ENCODE data around the gene CCDC9. TPM values are rescaled to one million over a fixed set of nuclear protein-coding genes. Genes with fewer than 3 reads are reported as not detected.

CCDC9 gene
- total and polyA plus RNA-seq, 2 of the 13 experiments (the other 11 are each of a cell fraction or from before 2014, with no cell fraction given): 2.9 to 6.3 TPM

DNA sequence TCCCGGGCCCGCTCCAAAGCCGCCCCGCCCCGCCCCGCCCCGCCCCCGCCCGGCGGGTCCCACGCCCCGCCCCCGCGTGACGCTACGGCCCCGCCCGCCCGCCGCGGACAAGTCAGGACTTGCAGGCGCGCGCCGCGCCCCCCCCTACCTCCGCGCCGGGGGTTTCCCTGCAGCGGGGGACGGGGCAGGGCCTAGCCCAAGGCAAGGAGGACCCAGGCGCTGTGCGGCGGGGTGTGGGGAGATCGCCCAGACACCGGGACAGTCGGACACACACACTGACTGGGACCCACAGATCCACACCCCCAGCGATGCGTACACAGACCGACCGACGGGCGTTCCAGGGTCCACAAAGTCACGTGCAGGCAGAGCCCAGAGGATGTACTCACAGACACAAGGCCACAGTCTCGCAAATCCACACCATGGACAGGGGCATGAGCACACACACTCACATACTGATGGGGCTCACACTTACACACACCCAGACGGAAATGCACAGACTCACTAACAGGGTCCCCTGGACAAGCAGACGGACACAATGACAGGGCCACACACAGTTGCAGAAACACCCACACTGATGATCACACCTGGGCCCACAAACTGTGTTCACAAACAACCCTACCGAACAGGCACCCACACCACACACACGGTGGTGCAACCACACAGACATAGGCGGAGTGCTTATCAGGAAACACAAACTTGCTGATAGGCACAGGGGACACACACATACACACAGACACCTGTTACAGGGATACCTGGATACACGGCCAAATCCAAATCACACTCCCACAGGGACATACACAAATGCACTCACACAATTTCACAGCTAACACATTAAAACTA, 24.9 kb upstream of the CCDC9 start (continued):
- TF ChIP-seq, protein P1, sequence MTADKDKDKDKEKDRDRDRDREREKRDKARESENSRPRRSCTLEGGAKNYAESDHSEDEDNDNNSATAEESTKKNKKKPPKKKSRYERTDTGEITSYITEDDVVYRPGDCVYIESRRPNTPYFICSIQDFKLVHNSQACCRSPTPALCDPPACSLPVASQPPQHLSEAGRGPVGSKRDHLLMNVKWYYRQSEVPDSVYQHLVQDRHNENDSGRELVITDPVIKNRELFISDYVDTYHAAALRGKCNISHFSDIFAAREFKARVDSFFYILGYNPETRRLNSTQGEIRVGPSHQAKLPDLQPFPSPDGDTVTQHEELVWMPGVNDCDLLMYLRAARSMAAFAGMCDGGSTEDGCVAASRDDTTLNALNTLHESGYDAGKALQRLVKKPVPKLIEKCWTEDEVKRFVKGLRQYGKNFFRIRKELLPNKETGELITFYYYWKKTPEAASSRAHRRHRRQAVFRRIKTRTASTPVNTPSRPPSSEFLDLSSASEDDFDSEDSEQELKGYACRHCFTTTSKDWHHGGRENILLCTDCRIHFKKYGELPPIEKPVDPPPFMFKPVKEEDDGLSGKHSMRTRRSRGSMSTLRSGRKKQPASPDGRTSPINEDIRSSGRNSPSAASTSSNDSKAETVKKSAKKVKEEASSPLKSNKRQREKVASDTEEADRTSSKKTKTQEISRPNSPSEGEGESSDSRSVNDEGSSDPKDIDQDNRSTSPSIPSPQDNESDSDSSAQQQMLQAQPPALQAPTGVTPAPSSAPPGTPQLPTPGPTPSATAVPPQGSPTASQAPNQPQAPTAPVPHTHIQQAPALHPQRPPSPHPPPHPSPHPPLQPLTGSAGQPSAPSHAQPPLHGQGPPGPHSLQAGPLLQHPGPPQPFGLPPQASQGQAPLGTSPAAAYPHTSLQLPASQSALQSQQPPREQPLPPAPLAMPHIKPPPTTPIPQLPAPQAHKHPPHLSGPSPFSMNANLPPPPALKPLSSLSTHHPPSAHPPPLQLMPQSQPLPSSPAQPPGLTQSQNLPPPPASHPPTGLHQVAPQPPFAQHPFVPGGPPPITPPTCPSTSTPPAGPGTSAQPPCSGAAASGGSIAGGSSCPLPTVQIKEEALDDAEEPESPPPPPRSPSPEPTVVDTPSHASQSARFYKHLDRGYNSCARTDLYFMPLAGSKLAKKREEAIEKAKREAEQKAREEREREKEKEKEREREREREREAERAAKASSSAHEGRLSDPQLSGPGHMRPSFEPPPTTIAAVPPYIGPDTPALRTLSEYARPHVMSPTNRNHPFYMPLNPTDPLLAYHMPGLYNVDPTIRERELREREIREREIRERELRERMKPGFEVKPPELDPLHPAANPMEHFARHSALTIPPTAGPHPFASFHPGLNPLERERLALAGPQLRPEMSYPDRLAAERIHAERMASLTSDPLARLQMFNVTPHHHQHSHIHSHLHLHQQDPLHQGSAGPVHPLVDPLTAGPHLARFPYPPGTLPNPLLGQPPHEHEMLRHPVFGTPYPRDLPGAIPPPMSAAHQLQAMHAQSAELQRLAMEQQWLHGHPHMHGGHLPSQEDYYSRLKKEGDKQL (CRISPR knock-in tag; IDR thresholded peaks at IDR 0.05; ENCODE audit: low read depth): no peak
- TF ChIP-seq PHF8 (CRISPR knock-in tag; IDR thresholded peaks at IDR 0.05) (peak; percentile 23), NCOA1 (CRISPR knock-in tag; IDR thresholded peaks at IDR 0.05) (no peak), SNAPC2 (CRISPR knock-in tag; IDR thresholded peaks at IDR 0.05) (no peak), ZNF775 (CRISPR knock-in tag; IDR thresholded peaks at IDR 0.05; ENCODE audit: borderline replicate concordance) (no peak), ZSCAN29 (CRISPR knock-in tag; conservative IDR thresholded peaks at IDR 0.05) (no peak), ZNF24 (IDR thresholded peaks at IDR 0.05) (no peak), NR2F2 (IDR thresholded peaks at IDR 0.05; ENCODE audit: borderline replicate concordance, low read depth) (no peak; the same call in 1 of the 2 replicates), SAFB2 (CRISPR knock-in tag; IDR thresholded peaks at IDR 0.05; ENCODE audit: borderline replicate concordance, low read depth) (peak; percentile 31; the same call in 1 of the 2 replicates), FOXP1 (IDR thresholded peaks at IDR 0.05) (no peak), FOXP1 (CRISPR knock-in tag; IDR thresholded peaks at IDR 0.05) (no peak), ZBTB3 (CRISPR knock-in tag; IDR thresholded peaks at IDR 0.05; ENCODE audit: borderline replicate concordance, low read depth) (no peak), TBX2 (CRISPR knock-in tag; IDR thresholded peaks at IDR 0.05; ENCODE audit: borderline replicate concordance) (peak; percentile 82)
- TF ChIP-seq, protein P2, sequence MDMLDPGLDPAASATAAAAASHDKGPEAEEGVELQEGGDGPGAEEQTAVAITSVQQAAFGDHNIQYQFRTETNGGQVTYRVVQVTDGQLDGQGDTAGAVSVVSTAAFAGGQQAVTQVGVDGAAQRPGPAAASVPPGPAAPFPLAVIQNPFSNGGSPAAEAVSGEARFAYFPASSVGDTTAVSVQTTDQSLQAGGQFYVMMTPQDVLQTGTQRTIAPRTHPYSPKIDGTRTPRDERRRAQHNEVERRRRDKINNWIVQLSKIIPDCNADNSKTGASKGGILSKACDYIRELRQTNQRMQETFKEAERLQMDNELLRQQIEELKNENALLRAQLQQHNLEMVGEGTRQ (IDR thresholded peaks at IDR 0.05; ENCODE audit: low read depth, low read length): peak; percentile 92
- TF ChIP-seq, protein P2 (CRISPR knock-in tag; IDR thresholded peaks at IDR 0.05; ENCODE audit: borderline replicate concordance): peak; percentile 92
- TF ChIP-seq, protein P3, sequence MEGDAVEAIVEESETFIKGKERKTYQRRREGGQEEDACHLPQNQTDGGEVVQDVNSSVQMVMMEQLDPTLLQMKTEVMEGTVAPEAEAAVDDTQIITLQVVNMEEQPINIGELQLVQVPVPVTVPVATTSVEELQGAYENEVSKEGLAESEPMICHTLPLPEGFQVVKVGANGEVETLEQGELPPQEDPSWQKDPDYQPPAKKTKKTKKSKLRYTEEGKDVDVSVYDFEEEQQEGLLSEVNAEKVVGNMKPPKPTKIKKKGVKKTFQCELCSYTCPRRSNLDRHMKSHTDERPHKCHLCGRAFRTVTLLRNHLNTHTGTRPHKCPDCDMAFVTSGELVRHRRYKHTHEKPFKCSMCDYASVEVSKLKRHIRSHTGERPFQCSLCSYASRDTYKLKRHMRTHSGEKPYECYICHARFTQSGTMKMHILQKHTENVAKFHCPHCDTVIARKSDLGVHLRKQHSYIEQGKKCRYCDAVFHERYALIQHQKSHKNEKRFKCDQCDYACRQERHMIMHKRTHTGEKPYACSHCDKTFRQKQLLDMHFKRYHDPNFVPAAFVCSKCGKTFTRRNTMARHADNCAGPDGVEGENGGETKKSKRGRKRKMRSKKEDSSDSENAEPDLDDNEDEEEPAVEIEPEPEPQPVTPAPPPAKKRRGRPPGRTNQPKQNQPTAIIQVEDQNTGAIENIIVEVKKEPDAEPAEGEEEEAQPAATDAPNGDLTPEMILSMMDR (CRISPR knock-in tag; IDR thresholded peaks at IDR 0.05): peak; percentile 35; the same call in 1 of the 2 replicates
- TF ChIP-seq, protein P4, sequence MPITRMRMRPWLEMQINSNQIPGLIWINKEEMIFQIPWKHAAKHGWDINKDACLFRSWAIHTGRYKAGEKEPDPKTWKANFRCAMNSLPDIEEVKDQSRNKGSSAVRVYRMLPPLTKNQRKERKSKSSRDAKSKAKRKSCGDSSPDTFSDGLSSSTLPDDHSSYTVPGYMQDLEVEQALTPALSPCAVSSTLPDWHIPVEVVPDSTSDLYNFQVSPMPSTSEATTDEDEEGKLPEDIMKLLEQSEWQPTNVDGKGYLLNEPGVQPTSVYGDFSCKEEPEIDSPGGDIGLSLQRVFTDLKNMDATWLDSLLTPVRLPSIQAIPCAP (CRISPR knock-in tag; IDR thresholded peaks at IDR 0.05; ENCODE audit: low read depth): no peak
